Astrocyte (in vitro differentiated cells and primary cell): ENCODE data around the gene PLA2G2D. TPM values are rescaled to one million over a fixed set of nuclear protein-coding genes. Genes with fewer than 3 reads are reported as not detected.

Experiments used
- DNase-seq: peaks from one replicate; pipeline ENCODE4 v3.0.0-alpha.2; 2010; ENCODE audit warnings: low read depth
- FAIRE-seq: peaks from 2 replicates; lab custom pipeline; 2011; peaks lifted over from hg19 to GRCh38; lab: Jason Lieb, UNC
- H2AFZ ChIP-seq: 2 replicates; pipeline ENCODE4 v1.6.0; 2012; ENCODE audit warnings: low read depth, low read length, inconsistent platforms
- H3K27ac ChIP-seq: 2 replicates; pipeline ENCODE4 v1.5.1; 2011; ENCODE audit warnings: low read depth, low read length, inconsistent platforms
- H3K27me3 ChIP-seq: 2 replicates; pipeline ENCODE4 v1.6.0; 2011; ENCODE audit warnings: low read length, inconsistent platforms; ENCODE audit not compliant: insufficient read depth
- H3K36me3 ChIP-seq: 2 replicates; pipeline ENCODE4 v1.5.1; 2011; ENCODE audit warnings: low read length, inconsistent platforms; ENCODE audit not compliant: insufficient read depth
- H3K4me1 ChIP-seq: 2 replicates; pipeline ENCODE4 v1.5.1; 2011; ENCODE audit warnings: low read length, inconsistent platforms; ENCODE audit not compliant: insufficient read depth
- H3K4me2 ChIP-seq: 2 replicates; pipeline ENCODE4 v1.6.0; 2012; ENCODE audit warnings: low read length, inconsistent platforms
- H3K4me3 ChIP-seq: 2 replicates; pipeline ENCODE4 v1.5.1; 2011; ENCODE audit warnings: low read depth, mild to moderate bottlenecking, low read length, inconsistent platforms; ENCODE audit not compliant: insufficient read depth
- H3K79me2 ChIP-seq: 2 replicates; pipeline ENCODE4 v1.6.0; 2012; ENCODE audit warnings: mild to moderate bottlenecking, low read length, inconsistent platforms; ENCODE audit not compliant: insufficient read depth
- H3K9ac ChIP-seq: 2 replicates; pipeline ENCODE4 v1.6.0; 2012; ENCODE audit warnings: mild to moderate bottlenecking, low read length, inconsistent platforms
- H3K9me3 ChIP-seq: 2 replicates; pipeline ENCODE4 v1.5.1; 2012; ENCODE audit warnings: low read depth, mild to moderate bottlenecking, low read length, inconsistent platforms; ENCODE audit not compliant: insufficient read depth
- H4K20me1 ChIP-seq: 2 replicates; pipeline ENCODE4 v1.6.0; 2012; ENCODE audit warnings: low read length, inconsistent platforms; ENCODE audit not compliant: insufficient read depth
- H3K27ac Mint-ChIP-seq: one replicate; pipeline ENCODE4 v1.8.0; 2021; ENCODE audit warnings: mild to moderate bottlenecking, mixed read lengths; ENCODE audit not compliant: unreplicated experiment
- H3K27me3 Mint-ChIP-seq: one replicate; pipeline ENCODE4 v1.8.0; 2021; ENCODE audit warnings: low read depth, mixed read lengths; ENCODE audit not compliant: unreplicated experiment
- H3K36me3 Mint-ChIP-seq: one replicate; pipeline ENCODE4 v1.8.0; 2021; ENCODE audit warnings: low read depth, mixed read lengths; ENCODE audit not compliant: unreplicated experiment
- H3K4me1 Mint-ChIP-seq: one replicate; pipeline ENCODE4 v1.8.0; 2021; ENCODE audit warnings: low read depth, mixed read lengths; ENCODE audit not compliant: unreplicated experiment
- H3K4me3 Mint-ChIP-seq: one replicate; pipeline ENCODE4 v1.8.0; 2021; ENCODE audit warnings: mild to moderate bottlenecking, moderate library complexity, mixed read lengths; ENCODE audit not compliant: unreplicated experiment
- H3K9me3 Mint-ChIP-seq: one replicate; pipeline ENCODE4 v1.8.0; 2021; ENCODE audit warnings: mild to moderate bottlenecking, mixed read lengths; ENCODE audit not compliant: unreplicated experiment
- EZH2 ChIP-seq: IDR thresholded peaks from 2 replicates; pipeline ENCODE4 v1.6.1; 2012; ENCODE audit warnings: mild to moderate bottlenecking, low read length, inconsistent platforms; ENCODE audit not compliant: insufficient read depth
- total RNA-seq: library from RNA; stranded (reverse); gene quantifications from 2 replicates; pipeline ENCODE4 v1.2.1, GENCODE V29; 2021
- TF ChIP-seq, protein P1 (sequence below): IDR thresholded peaks from 2 replicates; pipeline ENCODE4 v1.5.1; 2011; ENCODE audit warnings: low read depth, mild to moderate bottlenecking, inconsistent platforms, low read length, moderate library complexity; ENCODE audit not compliant: insufficient read depth

Gene PLA2G2D
- total RNA-seq, 1 donor from 2014 or later, result not detected

DNA sequence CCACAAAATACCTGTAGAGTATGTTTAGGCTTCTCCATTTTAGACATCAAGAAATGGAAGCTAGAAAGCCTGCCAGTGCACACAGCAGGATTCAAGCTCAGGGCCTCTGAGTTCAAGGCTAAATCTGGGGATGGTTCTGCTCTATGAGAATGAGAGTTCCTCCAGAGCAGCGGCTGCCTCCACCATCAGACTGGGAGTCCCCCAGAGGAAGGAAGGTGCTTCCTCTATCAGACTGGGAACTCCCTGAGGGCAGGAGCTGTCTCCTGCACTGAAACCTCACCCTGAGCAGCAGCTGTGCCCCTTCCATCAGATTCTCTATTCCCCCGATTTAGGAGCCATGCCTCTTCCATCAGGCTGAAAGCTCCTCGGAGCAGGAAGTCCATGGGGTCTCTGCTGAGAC is 29.2 kb downstream of the PLA2G2D start:
- Histone ChIP-seq H3K9me3 (no peaks in the 10 kb centered on the region), H3K4me3 (no peak overlapping the region), H3K79me2 (no peaks in the 10 kb centered on the region), H3K9ac (no peak overlapping the region), H3K27ac (no peak overlapping the region), H3K27me3 (peaks cover 22% of the 10 kb centered on the region), H4K20me1 (no peaks in the 10 kb centered on the region), H3K4me1 (no peaks in the 10 kb centered on the region), H2AFZ (no peak overlapping the region), H3K4me2 (no peak overlapping the region), H3K36me3 (no peaks in the 10 kb centered on the region)
- FAIRE-seq, result no peak
- Mint-ChIP-seq H3K9me3 (peaks cover 1% of the 10 kb centered on the region), H3K4me3 (no peak overlapping the region), H3K4me1 (no peaks in the 10 kb centered on the region), H3K27ac (no peak overlapping the region), H3K27me3 (peaks cover 42% of the 10 kb centered on the region), H3K36me3 (no peaks in the 10 kb centered on the region)
- TF ChIP-seq, protein P1, sequence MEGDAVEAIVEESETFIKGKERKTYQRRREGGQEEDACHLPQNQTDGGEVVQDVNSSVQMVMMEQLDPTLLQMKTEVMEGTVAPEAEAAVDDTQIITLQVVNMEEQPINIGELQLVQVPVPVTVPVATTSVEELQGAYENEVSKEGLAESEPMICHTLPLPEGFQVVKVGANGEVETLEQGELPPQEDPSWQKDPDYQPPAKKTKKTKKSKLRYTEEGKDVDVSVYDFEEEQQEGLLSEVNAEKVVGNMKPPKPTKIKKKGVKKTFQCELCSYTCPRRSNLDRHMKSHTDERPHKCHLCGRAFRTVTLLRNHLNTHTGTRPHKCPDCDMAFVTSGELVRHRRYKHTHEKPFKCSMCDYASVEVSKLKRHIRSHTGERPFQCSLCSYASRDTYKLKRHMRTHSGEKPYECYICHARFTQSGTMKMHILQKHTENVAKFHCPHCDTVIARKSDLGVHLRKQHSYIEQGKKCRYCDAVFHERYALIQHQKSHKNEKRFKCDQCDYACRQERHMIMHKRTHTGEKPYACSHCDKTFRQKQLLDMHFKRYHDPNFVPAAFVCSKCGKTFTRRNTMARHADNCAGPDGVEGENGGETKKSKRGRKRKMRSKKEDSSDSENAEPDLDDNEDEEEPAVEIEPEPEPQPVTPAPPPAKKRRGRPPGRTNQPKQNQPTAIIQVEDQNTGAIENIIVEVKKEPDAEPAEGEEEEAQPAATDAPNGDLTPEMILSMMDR, result no peak
- no peak for TF ChIP-seq EZH2
- DNase-seq, result no peak

DNA sequence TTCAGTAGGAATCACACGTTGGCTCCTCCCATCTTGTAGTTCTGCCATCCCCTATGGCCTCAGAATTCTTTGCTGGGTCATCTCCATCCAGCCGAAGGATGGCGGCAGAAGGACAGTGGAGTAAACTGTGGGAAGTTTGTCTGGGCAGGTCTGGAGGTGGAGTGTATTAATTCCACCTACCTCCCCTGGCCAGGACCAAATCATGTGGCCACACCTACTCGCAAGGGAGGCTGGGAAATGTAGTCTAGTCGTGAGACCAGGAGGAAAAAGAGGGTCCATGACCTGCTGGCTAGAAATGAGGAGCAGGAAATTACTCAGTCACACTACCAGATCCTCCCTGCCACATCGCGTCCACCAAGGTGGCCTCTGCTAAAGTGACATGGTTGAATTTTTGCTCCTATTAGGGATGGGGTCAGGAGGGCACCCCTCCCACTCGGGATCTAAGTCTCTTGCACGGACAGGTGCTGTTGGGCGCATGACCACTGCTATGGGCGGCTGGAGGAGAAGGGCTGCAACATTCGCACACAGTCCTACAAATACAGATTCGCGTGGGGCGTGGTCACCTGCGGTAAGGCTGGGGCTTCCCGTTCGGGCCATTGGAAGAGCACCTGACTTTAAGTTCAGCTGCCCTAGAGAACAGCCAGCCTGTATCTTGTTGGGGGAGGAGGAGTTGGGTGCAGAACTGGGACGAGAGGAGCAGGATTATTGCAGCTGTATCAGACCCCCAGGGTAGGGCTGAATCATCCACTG is 29.8 kb downstream of the PLA2G2D start:
- H3K4me1 Mint-ChIP-seq, result no peaks in the 10 kb centered on the region
- H4K20me1 ChIP-seq, result no peaks in the 10 kb centered on the region
- no peak overlapping the region for H3K27ac Mint-ChIP-seq
- no peaks in the 10 kb centered on the region for H3K9me3 ChIP-seq
- no peak for DNase-seq
- H3K4me3 Mint-ChIP-seq, result no peak overlapping the region
- TF ChIP-seq EZH2, result no peak
- TF ChIP-seq, protein P1, result no peak
- H3K27me3 Mint-ChIP-seq, result peaks cover 38% of the 10 kb centered on the region
- no peak overlapping the region for H2AFZ ChIP-seq
- peaks cover 1% of the 10 kb centered on the region for H3K9me3 Mint-ChIP-seq
- no peaks in the 10 kb centered on the region for H3K36me3 ChIP-seq
- no peaks in the 10 kb centered on the region for H3K4me1 ChIP-seq
- no peak overlapping the region for H3K4me2 ChIP-seq
- H3K79me2 ChIP-seq, result no peaks in the 10 kb centered on the region
- FAIRE-seq, result no peak
- no peak overlapping the region for H3K9ac ChIP-seq
- H3K36me3 Mint-ChIP-seq, result no peaks in the 10 kb centered on the region
- no peak overlapping the region for H3K4me3 ChIP-seq
- H3K27me3 ChIP-seq, result peaks cover 22% of the 10 kb centered on the region
- no peak overlapping the region for H3K27ac ChIP-seq

DNA sequence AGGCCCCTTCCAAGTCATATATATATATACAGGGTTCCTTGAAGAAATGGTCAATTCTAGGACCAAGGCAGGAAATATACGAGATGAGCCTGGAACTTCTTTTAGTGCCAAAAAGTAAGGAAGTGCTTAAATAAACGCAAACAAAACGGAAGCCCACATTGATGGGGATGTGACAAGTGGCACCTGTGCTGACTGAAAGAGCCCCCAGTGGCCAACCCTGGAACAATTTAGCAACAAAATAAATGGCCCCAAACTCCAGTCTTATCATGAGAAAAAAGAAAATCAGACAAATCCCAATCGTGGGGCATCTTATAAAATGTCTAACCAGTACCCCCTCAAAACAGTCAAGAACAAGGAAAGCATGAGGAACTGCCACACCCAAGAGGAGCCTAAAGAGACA is 31.7 kb downstream of the PLA2G2D start:
- Histone ChIP-seq H3K4me3 (no peak overlapping the region), H3K27ac (no peak overlapping the region), H3K9me3 (no peaks in the 10 kb centered on the region), H2AFZ (no peak overlapping the region), H4K20me1 (no peaks in the 10 kb centered on the region), H3K27me3 (peaks cover 17% of the 10 kb centered on the region), H3K4me2 (no peak overlapping the region), H3K9ac (no peak overlapping the region), H3K79me2 (no peaks in the 10 kb centered on the region), H3K4me1 (no peaks in the 10 kb centered on the region), H3K36me3 (no peaks in the 10 kb centered on the region)
- H3K27me3 Mint-ChIP-seq, result peaks cover 34% of the 10 kb centered on the region
- H3K27ac Mint-ChIP-seq, result no peak overlapping the region
- H3K4me3 Mint-ChIP-seq, result no peak overlapping the region
- no peaks in the 10 kb centered on the region for H3K4me1 Mint-ChIP-seq
- H3K9me3 Mint-ChIP-seq, result peaks cover 1% of the 10 kb centered on the region
- DNase-seq (no peak), FAIRE-seq (no peak)
- H3K36me3 Mint-ChIP-seq, result no peaks in the 10 kb centered on the region
- TF ChIP-seq EZH2, result no peak
- TF ChIP-seq, protein P1, result no peak
